HepG2 (cell line): ENCODE results near the gene ZNF526. TPM values are rescaled to one million over a fixed set of nuclear protein-coding genes. Genes with fewer than 3 reads are reported as not detected.
A peak's percentile ranks its signal among the peaks of the same experiment; 100 is the strongest.

Source experiments
- ATAC-seq: fragments of 200-7000 bp; cut with Tn5 transposase; 3 replicates; pipeline ENCODE4 v1.9.1; 2020; ENCODE audit warnings: mild to moderate bottlenecking, moderate library complexity
- BruUV-seq: library from RNA; stranded (reverse); fragments of 400-500 nt; replicated peaks from 2 replicates; lab custom pipeline; 2021; lab: Mats Ljungman, UMichigan
- CTCF ChIA-PET: fragments of 300-600 bp; formaldehyde crosslinking; extraction: SDS; loops from one replicate; lab custom pipeline; 2021; ENCODE audit warnings: low total read pairs, inconsistent platforms, low intra/inter-chr PET ratio; lab: Yijun Ruan, JAX
- POLR2A ChIA-PET: fragments of 350-600 bp; sonication (Branson Sonifier 250); formaldehyde crosslinking; loops from one replicate; lab custom pipeline; 2020; ENCODE audit warnings: antibody characterized with exemption, inconsistent platforms; lab: Yijun Ruan, JAX
- DNase-seq: peaks from one replicate; pipeline ENCODE4 v3.0.0-alpha.2; 2015; ENCODE audit warnings: low spot score
- FAIRE-seq: peaks from 3 replicates; lab custom pipeline; 2011; peaks lifted over from hg19 to GRCh38; lab: Jason Lieb, UNC
- H2AFZ ChIP-seq: one replicate; pipeline ENCODE4 v1.6.1; 2011; ENCODE audit warnings: low read length, inconsistent platforms
- H3K27ac ChIP-seq: fragments of 300-600 bp; 3 replicates; pipeline ENCODE4 v1.8.0; 2011; ENCODE audit warnings: mixed run types, mild to moderate bottlenecking, mixed read lengths, low read length, inconsistent platforms; ENCODE audit not compliant: insufficient read depth; ENCODE audit errors: extremely low read length
- H3K27me3 ChIP-seq, 2 experiments: fragments of 200-600 bp in 1 of 2; 2 replicates in 1 of 2; 3 replicates in 1 of 2; pipeline versions ENCODE4 v1.6.0 to v1.8.0; 2011; ENCODE audit warnings: low read length in 2 of 2, mild to moderate bottlenecking in 2 of 2, moderate library complexity in 2 of 2, inconsistent platforms in 1 of 2; ENCODE audit not compliant: insufficient read depth in 2 of 2, control insufficient read depth in 1 of 2
- H3K36me3 ChIP-seq, 2 experiments: fragments of 200-600 bp in 1 of 2; replicated peaks in 1 of 2; 2 replicates in 1 of 2; 3 replicates in 1 of 2; pipeline versions ENCODE4 v1.5.1 to v1.8.0; 2011; ENCODE audit warnings: low read length in 2 of 2, inconsistent platforms in 1 of 2; ENCODE audit not compliant: insufficient read depth in 2 of 2, control insufficient read depth in 1 of 2
- H3K4me1 ChIP-seq: 2 replicates; pipeline ENCODE4 v1.5.1; 2012; ENCODE audit warnings: low read length, inconsistent platforms; ENCODE audit not compliant: insufficient read depth
- H3K4me2 ChIP-seq: 2 replicates; pipeline ENCODE4 v1.6.0; 2011; ENCODE audit warnings: low read depth, low read length, inconsistent platforms
- H3K4me3 ChIP-seq, 3 experiments: fragments of 200-600 bp in 1 of 3; sonication (generic), shearing (Covaris generic) in 1 of 3; replicated peaks in 1 of 3; 2 replicates each; pipeline ENCODE4 v1.5.1; 2011 to 2016; ENCODE audit warnings: low read length in 3 of 3, inconsistent platforms in 2 of 3, low read depth in 2 of 3, mild to moderate bottlenecking in 2 of 3, control low read depth in 1 of 3, mixed read lengths in 1 of 3; ENCODE audit not compliant: insufficient read depth in 1 of 3
- H3K79me2 ChIP-seq: one replicate; pipeline ENCODE4 v1.6.1; 2011; ENCODE audit warnings: low read length, inconsistent platforms; ENCODE audit not compliant: insufficient read depth
- H3K9ac ChIP-seq: 2 replicates; pipeline ENCODE4 v1.6.0; 2011; ENCODE audit warnings: mild to moderate bottlenecking, low read depth, low read length, inconsistent platforms; ENCODE audit not compliant: insufficient read depth
- H3K9me3 ChIP-seq: 2 replicates; pipeline ENCODE4 v1.5.1; 2012; ENCODE audit warnings: mild to moderate bottlenecking, low read length
- H4K20me1 ChIP-seq: 2 replicates; pipeline ENCODE4 v1.6.0; 2011; ENCODE audit warnings: inconsistent platforms, mild to moderate bottlenecking, low read length, moderate library complexity; ENCODE audit not compliant: insufficient read depth
- ARID4A ChIP-seq: sonication (generic); formaldehyde crosslinking; IDR thresholded peaks from 2 replicates; pipeline ENCODE4 v1.5.0; 2020; ENCODE audit warnings: mild to moderate bottlenecking, missing genetic modification reagents, borderline replicate concordance
- ELF1 ChIP-seq: sonication (generic); formaldehyde crosslinking; IDR thresholded peaks from 2 replicates; pipeline ENCODE4 v1.4.0; 2020; ENCODE audit warnings: missing genetic modification reagents
- GATAD1 ChIP-seq: IDR thresholded peaks from 2 replicates; pipeline ENCODE4 v1.6.1; 2016; ENCODE audit warnings: missing genetic modification reagents, missing compliant biosample characterization
- HCFC1 ChIP-seq: fragments of 150-350 bp; IDR thresholded peaks from 2 replicates; pipeline ENCODE4 v1.6.1; 2014; ENCODE audit warnings: low read depth, low read length
- HNF1A ChIP-seq, 2 experiments: sonication (generic) in 1 of 2; formaldehyde crosslinking in 1 of 2; IDR thresholded peaks; 2 replicates each; pipeline versions ENCODE4 v1.4.0 to v1.6.1; 2016 to 2020; ENCODE audit warnings: borderline replicate concordance in 1 of 2, low read depth in 1 of 2, mild to moderate bottlenecking in 1 of 2, missing genetic modification reagents in 1 of 2
- NAIF1 ChIP-seq: sonication (generic); formaldehyde crosslinking; IDR thresholded peaks from 2 replicates; pipeline ENCODE4 v1.5.0; 2020; ENCODE audit warnings: mild to moderate bottlenecking, missing genetic modification reagents, borderline replicate concordance
- NFIB ChIP-seq: sonication (generic); formaldehyde crosslinking; IDR thresholded peaks from 2 replicates; pipeline ENCODE4 v1.9.0; 2021; ENCODE audit warnings: missing genetic modification reagents, mild to moderate bottlenecking, borderline replicate concordance
- NR2F6 ChIP-seq, 2 experiments: IDR thresholded peaks; 2 replicates each; pipeline ENCODE4 v1.6.1; 2016; ENCODE audit warnings: antibody characterized with exemption in 1 of 2, mild to moderate bottlenecking in 1 of 2
- POLR2AphosphoS2 ChIP-seq: IDR thresholded peaks from 2 replicates; pipeline ENCODE4 v1.6.1; 2011; ENCODE audit warnings: low read depth, low read length, improper control_type of control experiment
- PTBP1 ChIP-seq: fragments of 200-400 bp; formaldehyde crosslinking; IDR thresholded peaks from 2 replicates; pipeline ENCODE4 v1.6.1; 2018; ENCODE audit warnings: low read length, low read depth; ENCODE audit not compliant: poor library complexity, severe bottlenecking
- RAD21 ChIP-seq: fragments of 450-650 bp; formaldehyde crosslinking; IDR thresholded peaks from 2 replicates; pipeline ENCODE4 v1.5.0; 2020; ENCODE audit warnings: mild to moderate bottlenecking
- SUZ12 ChIP-seq: fragments of 150-350 bp; IDR thresholded peaks from 2 replicates; pipeline ENCODE4 v1.6.1; 2014; ENCODE audit warnings: low read depth, low read length
- WGBS: methylation state at CpG from one replicate; pipeline ENCODE4 v1.1.6; 2017; ENCODE audit warnings: low lambda C conversion rate; 5-methylcytosine and 5-hydroxymethylcytosine counted together
- in situ Hi-C: cut with HindIII; loops from 2 replicates; pipeline ENCODE4 v1.10.0; 2017; ENCODE audit warnings: low pct_unique_long_range_greater_than_20kb; ENCODE audit not compliant: extremely low pct_ligation_motif_present
- intact Hi-C: fragments of 100-400 bp; cut with micrococcal nuclease; formaldehyde crosslinking; loops from one replicate; pipeline ENCODE4 v1.10.0; 2022; ENCODE audit not compliant: unreplicated experiment
- polyA plus RNA-seq, 8 experiments: library from polyadenylated mRNA; depleted of rRNA in 3 of 8; stranded (reverse) in 7 of 8; unstranded in 1 of 8; fragments of >200 nt; fragmentation: Illumina TruSeq in 4 of 8; extraction: Trizol in 4 of 8; gene quantifications; 2 replicates each; pipeline versions ENCODE4 v1.2.1 to v1.2.3, GENCODE V29; 2011 to 2016; ENCODE audit warnings: low read depth in 4 of 8, missing spikeins in 1 of 8, mixed read lengths in 1 of 8; ENCODE audit not compliant: insufficient read depth in 1 of 8
- total RNA-seq, 5 experiments: library from RNA; depleted of rRNA; stranded (reverse); fragments of >200 nt; fragmentation: Illumina TruSeq; extraction: Trizol; gene quantifications; 2 replicates each; pipeline ENCODE4 v1.2.3, GENCODE V29; 2016; ENCODE audit warnings: low read depth in 1 of 5

Gene ZNF526
- total and polyA plus RNA-seq, 2 of the 13 experiments (the other 11 are each of a cell fraction or from before 2014, with no cell fraction given), result 3.3 to 8.4 TPM

GRCh38 chr19:42268142-42268703, 48.1 kb downstream of the ZNF526 start (continued):
- TF ChIP-seq ARID4A (CRISPR knock-in tag), result peak; percentile 87

GRCh38 chr19:42268704-42269477, 48.8 kb downstream of the ZNF526 start, which contains the start of gene CIC:
TSS of gene CIC (plus strand) at chr19:42269252. CDS start at chr19:42271784, 2,532 bp downstream.
- Histone ChIP-seq H3K36me3 (peaks cover 2 to 11% of the 10 kb centered on the region in 2 experiments; a peak in 3 of 5 replicates), H3K9ac (peak within 1 kb of the TSS; percentile 97), H3K79me2 (peaks cover 19% of the 10 kb centered on the region), H4K20me1 (no peaks in the 10 kb centered on the region), H3K4me1 (peaks cover 29% of the 10 kb centered on the region), H3K27ac (peak within 1 kb of the TSS; percentile 96), H3K4me2 (peak within 1 kb of the TSS; percentile 99), H3K4me3 (peak within 1 kb of the TSS; percentile 75 to 81 (median 81)), H2AFZ (peak within 1 kb of the TSS; percentile 71), H3K27me3 (no peaks in the 10 kb centered on the region; a peak in 1 of 5 replicates), H3K9me3 (no peaks in the 10 kb centered on the region)
- intact Hi-C loops, result loop anchor here (1.0 kb wide), 3 partner anchors 12 to 25 kb away; no protein-coding TSS in a partner anchor
- peak; percentile 100 for DNase-seq
- ChIA-PET CTCF (no interaction called here), POLR2A (interaction anchor here (0.7 to 3.2 kb wide), 6 partner anchors 12 to 49 kb away, joined by 3 to 44 read pairs (median 4); partner anchors contain the start of gene ZNF526)
- in situ Hi-C loops, result no loop called here
- peak; percentile 99 for FAIRE-seq
- ATAC-seq, result peak; percentile 94
- WGBS, result 2% methylated on average over 39 of the region's 52 CpGs
- BruUV-seq, result TSS peak; percentile 95
- no peak for TF ChIP-seq HNF1A (IDR thresholded peaks at IDR 0.05; ENCODE audit: low read depth)
- TF ChIP-seq HNF1A (CRISPR knock-in tag; IDR thresholded peaks at IDR 0.05; ENCODE audit: borderline replicate concordance), result 0 out of 2 replicates have a peak, but pooled peaks have one; percentile 21
- TF ChIP-seq HCFC1, result peak; percentile 95
- TF ChIP-seq RAD21 (CRISPR knock-in tag), result no peak
- no peak for TF ChIP-seq NFIB (CRISPR knock-in tag)
- TF ChIP-seq ELF1 (CRISPR knock-in tag), result peak; percentile 74
- peak; percentile 90 for TF ChIP-seq SUZ12
- TF ChIP-seq GATAD1 (CRISPR knock-in tag), result peak; percentile 75; the same call in 1 of the 2 replicates
- TF ChIP-seq NR2F6 (IDR thresholded peaks at IDR 0.05), result no peak
- no peak for TF ChIP-seq NR2F6 (CRISPR knock-in tag; IDR thresholded peaks at IDR 0.05)
- TF ChIP-seq POLR2AphosphoS2, result no peak
- TF ChIP-seq PTBP1, result no peak
- TF ChIP-seq NAIF1 (CRISPR knock-in tag), result no peak
